HUES6 (cell line): ENCODE results near the gene USP9X.

Experiments used
- H3K27ac ChIP-seq: 2 replicates; pipeline ENCODE4 v1.7.0; 2013; ENCODE audit warnings: low read depth, mild to moderate bottlenecking, low read length, inconsistent platforms
- H3K27me3 ChIP-seq: 2 replicates; pipeline ENCODE4 v1.6.1; 2013; ENCODE audit warnings: low read length; ENCODE audit not compliant: control insufficient read depth, insufficient read depth
- H3K36me3 ChIP-seq: 2 replicates; pipeline ENCODE4 v1.6.1; 2013; ENCODE audit warnings: low read length; ENCODE audit not compliant: control insufficient read depth, insufficient read depth
- H3K4me1 ChIP-seq: 2 replicates; pipeline ENCODE4 v1.6.1; 2013; ENCODE audit warnings: low read length; ENCODE audit not compliant: control insufficient read depth, insufficient read depth
- H3K4me3 ChIP-seq: 2 replicates; pipeline ENCODE4 v1.5.1; 2013; ENCODE audit warnings: low read depth, low read length
- H3K9ac ChIP-seq: one replicate; pipeline ENCODE4 v1.6.1; 2013; ENCODE audit warnings: mild to moderate bottlenecking, low read length
- H3K9me3 ChIP-seq: 2 replicates; pipeline ENCODE4 v1.6.1; 2013; ENCODE audit warnings: low read depth, low read length; ENCODE audit not compliant: control insufficient read depth, insufficient read depth

Gene USP9X

DNA sequence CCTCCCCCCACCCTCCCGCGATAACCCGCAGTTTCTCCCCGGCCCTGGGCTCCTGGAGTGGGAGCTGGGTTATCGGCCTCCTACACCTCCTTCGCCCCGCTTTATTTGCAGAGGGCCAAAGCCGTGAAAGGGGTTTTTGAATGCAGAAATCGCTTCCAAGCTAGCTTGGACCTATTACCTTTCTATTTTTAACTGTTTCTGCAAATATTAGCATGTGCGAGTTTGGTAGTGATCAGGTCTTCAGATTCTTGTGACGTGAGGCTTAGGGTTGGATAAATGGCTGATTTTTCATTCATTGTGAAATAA, 1.3 kb downstream of the USP9X start:
- H3K36me3 ChIP-seq = peaks cover 23% of the 10 kb centered on the region
- H3K9ac ChIP-seq = peak overlapping the region; percentile 99
- peak overlapping the region; percentile 95 for H3K4me3 ChIP-seq
- no peaks in the 10 kb centered on the region for H3K9me3 ChIP-seq
- H3K27me3 ChIP-seq = no peaks in the 10 kb centered on the region
- peak overlapping the region; percentile 99; the same call in 1 of the 2 replicates for H3K27ac ChIP-seq
- peaks cover 13% of the 10 kb centered on the region for H3K4me1 ChIP-seq

GRCh38 chrX:41087201-41087600, 2.0 kb downstream of the USP9X start:
- peak overlapping the region; percentile 95 for H3K4me3 ChIP-seq
- H3K9ac ChIP-seq = peak overlapping the region; percentile 99
- H3K9me3 ChIP-seq = no peaks in the 10 kb centered on the region
- no peaks in the 10 kb centered on the region for H3K27me3 ChIP-seq
- H3K4me1 ChIP-seq = peaks cover 13% of the 10 kb centered on the region
- 0 out of 2 replicates have a peak overlapping the region, but pooled peaks have one; percentile 99 for H3K27ac ChIP-seq
- H3K36me3 ChIP-seq = peaks cover 30% of the 10 kb centered on the region

- no peaks in the 10 kb centered on the region for H3K9me3 ChIP-seq
- no peaks in the 10 kb centered on the region for H3K27me3 ChIP-seq
- H3K4me3 ChIP-seq = peak overlapping the region; percentile 95
- H3K9ac ChIP-seq = peak overlapping the region; percentile 13
- no peak overlapping the region for H3K27ac ChIP-seq
- peaks cover 14% of the 10 kb centered on the region for H3K4me1 ChIP-seq
- peaks cover 45% of the 10 kb centered on the region for H3K36me3 ChIP-seq
Measured at GRCh38 chrX:41090568-41091238, 5.5 kb downstream of the USP9X start.

- Histone ChIP-seq H3K9ac (no peak overlapping the region), H3K9me3 (no peaks in the 10 kb centered on the region), H3K4me3 (peak overlapping the region; percentile 95), H3K27me3 (no peaks in the 10 kb centered on the region), H3K36me3 (peaks cover 46% of the 10 kb centered on the region), H3K4me1 (peaks cover 20% of the 10 kb centered on the region), H3K27ac (no peak overlapping the region)
Measured at GRCh38 chrX:41092776-41093175, 7.5 kb downstream of the USP9X start.

GRCh38 chrX:41095174-41095573, 9.9 kb downstream of the USP9X start:
- Histone ChIP-seq H3K9me3 (no peaks in the 10 kb centered on the region), H3K9ac (no peak overlapping the region), H3K4me3 (peak overlapping the region; percentile 4; the same call in 1 of the 2 replicates), H3K27ac (no peak overlapping the region), H3K27me3 (no peaks in the 10 kb centered on the region), H3K36me3 (peaks cover 42% of the 10 kb centered on the region), H3K4me1 (peaks cover 20% of the 10 kb centered on the region)

- Histone ChIP-seq H3K36me3 (peaks cover 39% of the 10 kb centered on the region), H3K27ac (no peak overlapping the region), H3K4me1 (peaks cover 14% of the 10 kb centered on the region), H3K4me3 (peak overlapping the region; percentile 4; the same call in 1 of the 2 replicates), H3K27me3 (no peaks in the 10 kb centered on the region), H3K9ac (no peak overlapping the region), H3K9me3 (no peaks in the 10 kb centered on the region)
Measured at GRCh38 chrX:41095908-41096307, 10.7 kb downstream of the USP9X start.

DNA sequence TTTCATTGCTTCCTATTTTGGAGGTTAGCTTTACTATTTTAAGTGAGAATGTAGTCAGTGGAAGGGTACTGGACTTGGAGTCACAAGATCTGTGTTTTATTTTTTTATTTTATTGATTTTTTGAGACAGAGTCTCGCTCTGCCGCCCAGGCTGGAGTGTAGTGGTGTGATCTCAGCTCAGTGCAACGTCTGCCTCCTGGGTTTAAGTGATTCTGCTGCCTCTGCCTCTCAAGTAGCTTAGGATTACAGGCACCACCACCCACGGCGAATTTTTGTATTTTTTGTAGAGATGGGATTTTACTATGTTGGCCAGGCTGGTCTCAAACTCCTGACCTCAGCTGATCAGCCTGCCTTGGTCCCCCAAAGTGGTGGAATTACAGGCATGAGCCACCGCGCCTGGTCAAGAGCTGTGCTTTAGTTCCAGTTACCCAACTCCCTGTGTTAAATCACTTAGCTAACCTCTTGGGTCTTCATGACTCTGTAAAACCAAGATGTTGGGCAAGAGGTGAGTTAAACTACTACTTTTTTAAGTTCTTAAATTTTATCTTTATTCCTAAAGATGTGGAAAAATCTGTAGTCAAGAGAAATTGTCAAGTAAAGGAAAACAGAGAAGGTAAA, 11.2 kb downstream of the USP9X start:
- Histone ChIP-seq H3K4me3 (peak overlapping the region; percentile 4; the same call in 1 of the 2 replicates), H3K36me3 (peaks cover 35% of the 10 kb centered on the region), H3K27me3 (no peaks in the 10 kb centered on the region)

GRCh38 chrX:41097326-41097725, 12.1 kb downstream of the USP9X start:
- peaks cover 14% of the 10 kb centered on the region for H3K4me1 ChIP-seq
- no peak overlapping the region for H3K9ac ChIP-seq

More for the DNA sequence above, 11.2 kb downstream of the USP9X start:
- Histone ChIP-seq H3K9ac (no peak overlapping the region), H3K9me3 (no peaks in the 10 kb centered on the region), H3K27ac (no peak overlapping the region), H3K4me1 (peaks cover 14% of the 10 kb centered on the region)

GRCh38 chrX:41100200-41100599, 15.0 kb downstream of the USP9X start:
- H3K9ac ChIP-seq = no peak overlapping the region
- H3K27ac ChIP-seq = no peak overlapping the region
- peaks cover 11% of the 10 kb centered on the region; the same call in 1 of the 2 replicates for H3K36me3 ChIP-seq
- no peak overlapping the region for H3K4me3 ChIP-seq
- 0 out of 2 replicates have a peak, but pooled peaks cover under 1% of the 10 kb centered on the region for H3K9me3 ChIP-seq
- H3K4me1 ChIP-seq = peaks cover 15% of the 10 kb centered on the region
- no peaks in the 10 kb centered on the region for H3K27me3 ChIP-seq

More at GRCh38 chrX:41097326-41097725, 12.1 kb downstream of the USP9X start:
- Histone ChIP-seq H3K27me3 (no peaks in the 10 kb centered on the region), H3K36me3 (peaks cover 26% of the 10 kb centered on the region), H3K27ac (no peak overlapping the region), H3K9me3 (no peaks in the 10 kb centered on the region), H3K4me3 (no peak overlapping the region)

DNA sequence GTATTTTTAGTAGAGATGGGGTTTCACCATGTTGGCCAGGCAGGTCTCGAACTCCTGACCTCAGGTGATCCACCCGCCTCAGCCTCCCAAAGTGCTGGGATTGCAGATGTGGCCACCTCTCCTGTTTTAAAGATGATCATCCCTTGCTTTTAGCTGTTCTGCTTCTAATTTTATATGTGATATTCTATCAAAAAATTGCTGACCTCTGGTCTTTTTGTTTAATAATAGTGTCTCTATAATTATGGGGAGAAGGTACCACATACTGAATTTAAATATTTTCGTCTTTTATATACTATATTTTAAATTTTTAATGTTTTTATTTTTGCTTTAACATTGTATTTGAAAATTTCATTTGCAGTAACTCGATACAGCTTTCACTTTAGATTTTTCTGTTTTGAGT, 15.6 kb downstream of the USP9X start:
- no peaks in the 10 kb centered on the region for H3K27me3 ChIP-seq
- H3K4me3 ChIP-seq = no peak overlapping the region
- no peak overlapping the region for H3K9ac ChIP-seq
- H3K27ac ChIP-seq = no peak overlapping the region
- peaks cover 11% of the 10 kb centered on the region; the same call in 1 of the 2 replicates for H3K36me3 ChIP-seq
- peaks cover 4% of the 10 kb centered on the region; the same call in 1 of the 2 replicates for H3K9me3 ChIP-seq
- H3K4me1 ChIP-seq = peaks cover 12% of the 10 kb centered on the region

DNA sequence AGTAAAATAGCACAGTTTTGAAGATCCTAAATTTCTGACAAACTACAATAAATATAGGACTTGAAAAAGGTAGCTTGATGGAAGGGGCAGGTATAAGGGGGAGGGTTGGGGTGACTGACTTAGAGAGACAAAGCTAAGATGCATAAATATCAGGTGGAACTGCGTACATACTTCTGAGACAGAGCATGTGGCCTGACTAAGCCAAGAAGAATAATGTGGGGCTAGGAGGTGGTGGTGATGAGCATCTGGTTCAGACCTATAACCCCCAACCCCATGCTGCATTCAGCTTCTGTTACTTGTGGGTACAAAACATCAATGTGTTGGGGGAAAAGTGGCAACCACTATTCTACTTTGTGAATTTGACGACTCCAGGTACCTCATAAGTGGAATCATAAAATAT, 19.8 kb downstream of the USP9X start:
- Histone ChIP-seq H3K4me3 (no peak overlapping the region), H3K4me1 (peaks cover 33% of the 10 kb centered on the region), H3K36me3 (peaks cover 4% of the 10 kb centered on the region), H3K27ac (no peak overlapping the region), H3K27me3 (no peaks in the 10 kb centered on the region), H3K9me3 (peaks cover 7% of the 10 kb centered on the region; the same call in 1 of the 2 replicates), H3K9ac (no peak overlapping the region)
